Thymus (tissue), 11 donors: ENCODE results near the gene DLG3. TPM values are rescaled to one million over a fixed set of nuclear protein-coding genes. Genes with fewer than 3 reads are reported as not detected.
"Not testable (repeated sequence)": the region's sequence is repeated elsewhere in the genome, so short reads cannot be mapped to it uniquely, and the experiment has no call there.

Experiments used
- DNase-seq, 9 donors: peaks; one replicate each; pipeline ENCODE4 v3.0.0-alpha.2; 2013; ENCODE audit warnings: low spot score in 9 of 9, low read depth in 6 of 9, missing footprints in 1 of 9
- H3K27ac ChIP-seq, 2 donors: one replicate each; pipeline ENCODE4 v1.5.1; 2013; ENCODE audit warnings: control low read depth in 1 of 2, low read depth in 1 of 2, low read length in 1 of 2, mild to moderate bottlenecking in 1 of 2, moderate library complexity in 1 of 2
- H3K27me3 ChIP-seq, 2 donors: one replicate each; pipeline ENCODE4 v1.5.1; 2013; ENCODE audit warnings: low read length in 1 of 2; ENCODE audit not compliant: control insufficient read depth in 2 of 2, insufficient read depth in 1 of 2
- H3K36me3 ChIP-seq, 2 donors: one replicate each; pipeline ENCODE4 v1.5.1; 2013; ENCODE audit warnings: low read length in 1 of 2, mild to moderate bottlenecking in 1 of 2, moderate library complexity in 1 of 2; ENCODE audit not compliant: control insufficient read depth in 2 of 2, insufficient read depth in 2 of 2
- H3K4me1 ChIP-seq, 2 donors: one replicate each; pipeline ENCODE4 v1.5.1; 2013; ENCODE audit warnings: low read length in 2 of 2; ENCODE audit not compliant: control insufficient read depth in 2 of 2, insufficient read depth in 2 of 2
- H3K4me3 ChIP-seq, 2 donors: one replicate each; pipeline ENCODE4 v1.5.1; 2013; ENCODE audit warnings: low read length in 2 of 2, control low read depth in 1 of 2, mild to moderate bottlenecking in 1 of 2
- H3K9me3 ChIP-seq, 2 donors: one replicate each; pipeline ENCODE4 v1.5.1; 2013; ENCODE audit warnings: low read length in 1 of 2, mild to moderate bottlenecking in 1 of 2; ENCODE audit not compliant: control insufficient read depth in 2 of 2, insufficient read depth in 1 of 2
- whole genome bisulfite sequencing: extraction: QIAGEN DNeasy Blood & Tissue Kit; methylation state at CpG from one replicate; pipeline ENCODE4 v1.1.7; 2013; 5-methylcytosine and 5-hydroxymethylcytosine counted together
- polyA plus RNA-seq: library from polyadenylated mRNA; stranded (reverse); fragments of 200-250 nt; gene quantifications from one replicate; pipeline ENCODE4 v1.2.3, GENCODE V29; 2013
- total RNA-seq: library from RNA; stranded (reverse); fragments of 120-200 nt; gene quantifications from one replicate; pipeline ENCODE4 v1.2.4, GENCODE V29; 2013
- donor health status: healthy.

Gene DLG3
- total and polyA plus RNA-seq, 2 donors = 4.8 to 5.1 TPM

DNA sequence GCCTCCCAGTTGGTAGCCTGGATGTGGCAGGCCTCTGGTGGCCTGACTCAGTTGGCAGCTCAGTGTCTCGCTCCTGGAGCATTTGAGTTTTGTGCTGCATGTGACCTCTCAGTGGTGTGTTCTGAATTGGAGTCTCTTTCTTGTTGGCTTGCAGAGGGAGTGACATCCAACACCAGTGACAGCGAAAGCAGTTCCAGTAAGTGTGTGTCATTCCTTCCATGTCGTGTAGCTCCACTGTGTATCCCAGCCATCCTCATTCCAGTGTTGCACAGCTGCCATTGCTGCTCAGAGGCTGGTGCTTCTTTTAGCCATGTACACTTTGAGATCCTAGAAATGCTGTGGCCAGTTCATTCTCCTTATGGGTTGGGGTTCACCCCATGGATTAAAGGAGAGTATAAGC is 52.4 kb downstream of the DLG3 start:
- Histone ChIP-seq H3K27me3 (no peaks in the 10 kb centered on the region), H3K9me3 (no peaks in the 10 kb centered on the region), H3K36me3 (peaks cover 0 to 13% of the 10 kb centered on the region in 2 donors), H3K4me1 (no peaks in the 10 kb centered on the region), H3K27ac (no peak overlapping the region), H3K4me3 (no peak overlapping the region)
- no peak for DNase-seq
- WGBS = 100% methylated on average over 3 of the region's 3 CpGs

DNA sequence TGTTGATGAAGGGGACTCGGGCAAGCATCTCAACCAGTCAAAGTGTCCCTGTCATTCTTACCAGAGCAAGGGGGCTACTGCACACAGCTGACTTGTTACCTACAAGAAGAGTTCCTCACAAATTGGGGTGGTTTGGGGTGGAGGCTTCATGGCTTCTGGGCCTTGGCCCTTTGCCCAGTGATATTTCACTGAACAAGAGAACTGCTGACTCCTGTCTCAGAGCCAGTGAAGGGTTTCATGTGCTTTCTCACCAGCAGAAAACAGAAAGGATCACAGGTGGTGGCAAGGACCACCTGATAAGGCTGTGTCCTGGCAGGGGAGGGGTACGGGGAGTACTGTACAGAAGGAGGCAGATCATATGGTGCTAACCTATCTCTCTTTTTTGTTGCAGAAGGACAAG is 53.5 kb downstream of the DLG3 start:
- 88% methylated on average over 2 of the region's 2 CpGs for WGBS
- no peak for DNase-seq
- no peaks in the 10 kb centered on the region for H3K27me3 ChIP-seq
- no peaks in the 10 kb centered on the region for H3K4me1 ChIP-seq
- H3K36me3 ChIP-seq = peaks cover 0 to 16% of the 10 kb centered on the region in 2 donors
- no peak overlapping the region for H3K4me3 ChIP-seq
- no peaks in the 10 kb centered on the region for H3K9me3 ChIP-seq
- no peak overlapping the region for H3K27ac ChIP-seq

DNA sequence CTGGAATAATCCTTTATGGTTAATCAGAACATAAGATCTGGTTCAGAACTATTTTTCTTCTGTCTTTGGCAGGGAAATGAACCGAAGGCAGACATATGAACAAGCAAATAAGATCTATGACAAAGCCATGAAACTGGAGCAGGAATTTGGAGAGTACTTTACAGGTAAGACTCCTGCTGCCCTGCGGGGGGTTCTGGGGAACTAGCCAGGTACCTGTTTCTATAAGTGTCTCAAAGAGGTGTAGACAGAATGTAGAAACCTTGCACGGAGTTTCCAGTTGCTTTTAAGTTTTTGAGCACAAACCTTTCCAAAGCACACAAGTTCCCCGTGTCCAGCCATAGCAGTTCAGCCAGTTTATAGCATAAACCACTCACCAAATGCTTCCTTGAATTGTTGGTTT is 56.2 kb downstream of the DLG3 start:
- Histone ChIP-seq H3K27ac (no peak overlapping the region), H3K4me3 (no peak overlapping the region), H3K4me1 (no peaks in the 10 kb centered on the region), H3K36me3 (peaks cover 0 to 7% of the 10 kb centered on the region in 2 donors), H3K27me3 (no peaks in the 10 kb centered on the region), H3K9me3 (no peaks in the 10 kb centered on the region)
- WGBS = 97% methylated on average over 4 of the region's 4 CpGs
- DNase-seq = no peak

DNA sequence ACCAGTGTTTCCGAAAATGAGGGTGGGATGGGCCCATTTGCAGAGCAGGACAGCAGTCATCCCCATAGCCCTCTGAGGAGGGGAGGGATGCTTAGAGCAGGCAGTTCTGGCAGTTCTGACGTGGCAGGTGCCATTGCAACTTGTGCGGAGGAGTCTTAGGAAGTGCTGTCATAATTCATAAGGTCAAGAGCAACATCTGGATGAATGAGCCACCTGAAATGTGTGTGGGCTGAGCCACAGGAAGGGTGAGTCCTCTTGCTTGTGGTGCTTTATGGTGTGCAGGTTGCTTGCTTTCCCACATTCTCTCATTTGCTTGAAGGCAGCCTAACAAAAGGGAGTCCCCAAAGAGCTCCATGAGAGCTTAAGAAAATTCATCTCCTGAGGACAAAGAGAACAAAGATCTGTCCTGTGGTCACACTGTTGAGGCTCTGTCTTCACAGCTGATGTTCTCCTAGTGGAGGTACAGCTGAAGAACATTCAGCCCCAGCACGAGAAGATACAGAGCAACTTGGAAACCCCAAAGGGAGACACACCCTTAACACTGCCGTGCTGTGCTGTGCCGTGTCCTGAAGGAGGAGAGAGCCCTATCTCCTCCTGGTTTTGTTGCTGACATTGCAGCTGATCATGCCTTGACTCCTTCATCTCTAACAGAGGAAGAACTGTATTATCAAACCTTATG is 60.3 kb downstream of the DLG3 start:
- DNase-seq = no peak
- Histone ChIP-seq H3K9me3 (no peaks in the 10 kb centered on the region), H3K27me3 (no peaks in the 10 kb centered on the region), H3K4me3 (no peak overlapping the region), H3K27ac (no peak overlapping the region), H3K36me3 (peaks cover 0 to 4% of the 10 kb centered on the region in 2 donors), H3K4me1 (no peaks in the 10 kb centered on the region)
- 93% methylated on average over 6 of the region's 6 CpGs for WGBS

DNA sequence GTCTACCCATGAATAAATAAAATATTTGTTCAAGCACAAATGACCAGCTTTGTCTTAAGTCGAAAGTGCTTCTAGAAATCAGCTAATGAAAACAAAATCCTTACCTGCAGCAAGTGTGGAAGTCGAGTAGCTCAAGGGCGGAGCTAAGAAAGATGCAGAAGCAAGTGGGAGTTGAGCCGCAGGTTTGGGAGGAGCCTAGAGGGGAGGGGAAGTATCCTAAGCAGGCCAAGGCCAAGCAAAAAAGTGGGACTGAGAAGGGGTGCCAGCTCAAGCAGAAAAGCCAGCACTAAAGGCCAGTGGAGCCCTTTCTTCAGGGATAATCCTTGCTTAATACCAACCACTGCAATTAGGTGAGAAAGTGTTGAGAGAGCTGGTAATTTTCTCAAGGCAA is 60.8 kb downstream of the DLG3 start:
- no peaks in the 10 kb centered on the region for H3K9me3 ChIP-seq
- no peaks in the 10 kb centered on the region for H3K4me1 ChIP-seq
- H3K27me3 ChIP-seq = no peaks in the 10 kb centered on the region
- H3K36me3 ChIP-seq = peaks cover 0 to 3% of the 10 kb centered on the region in 2 donors
- no peak for DNase-seq
- WGBS = 90% methylated on average over 4 of the region's 4 CpGs
- no peak overlapping the region for H3K27ac ChIP-seq
- no peak overlapping the region for H3K4me3 ChIP-seq

DNA sequence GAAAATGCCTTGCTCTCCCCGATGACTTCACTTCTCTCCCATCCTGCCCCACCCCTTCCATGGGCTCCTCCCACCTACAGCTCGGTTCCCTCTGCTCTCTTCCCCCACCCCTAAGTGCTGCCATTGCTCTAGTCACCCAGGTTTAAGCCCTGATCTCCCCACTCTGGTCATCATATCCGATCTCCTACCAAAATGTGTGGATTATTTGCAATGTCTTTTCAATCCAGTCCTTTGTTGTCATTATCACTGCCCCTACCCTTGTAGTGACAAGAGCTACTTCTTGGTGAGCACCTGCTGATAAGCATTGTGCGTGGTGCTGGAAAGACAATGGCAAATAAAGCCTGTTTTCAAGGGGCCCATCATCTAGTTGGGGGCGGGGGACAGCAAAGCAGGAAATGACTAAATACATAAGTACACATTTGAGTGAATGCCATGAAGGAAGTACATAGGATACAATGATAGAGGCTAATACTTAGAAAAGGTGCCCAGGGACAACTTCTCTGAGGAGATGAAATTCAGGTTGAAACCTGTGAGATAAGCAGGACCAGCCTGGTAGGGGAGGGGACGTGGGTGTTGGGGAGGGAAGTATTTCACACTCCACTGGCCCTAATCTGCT is 63.8 kb downstream of the DLG3 start:
- H3K4me3 ChIP-seq = no peak overlapping the region
- 81% methylated on average over 6 of the region's 6 CpGs for WGBS
- H3K27me3 ChIP-seq = no peaks in the 10 kb centered on the region
- no peak for DNase-seq
- H3K27ac ChIP-seq = no peak overlapping the region
- H3K36me3 ChIP-seq = no peaks in the 10 kb centered on the region
- H3K4me1 ChIP-seq = no peaks in the 10 kb centered on the region
- no peaks in the 10 kb centered on the region for H3K9me3 ChIP-seq

DNA sequence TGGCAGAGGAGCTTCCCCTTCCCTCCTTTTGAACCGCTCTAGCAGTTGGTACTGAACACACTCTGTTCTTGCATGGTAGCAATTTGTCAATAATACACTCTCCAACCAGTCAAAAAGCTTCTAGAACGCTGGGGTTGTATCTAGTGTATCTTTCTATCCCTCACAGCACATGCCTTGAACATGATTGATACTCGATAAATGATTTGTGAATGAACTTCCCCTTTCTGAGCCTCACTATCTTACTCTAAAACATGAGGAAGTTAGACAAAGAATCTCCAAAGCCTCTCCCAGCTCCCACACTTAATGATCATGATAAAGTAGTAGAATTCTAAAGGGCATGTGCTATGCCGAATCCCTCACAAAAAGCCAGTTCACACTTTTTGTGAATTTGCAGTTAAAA is 64.4 kb downstream of the DLG3 start:
- Histone ChIP-seq H3K4me1 (no peaks in the 10 kb centered on the region), H3K27me3 (no peaks in the 10 kb centered on the region), H3K4me3 (no peak overlapping the region), H3K9me3 (no peaks in the 10 kb centered on the region), H3K36me3 (no peaks in the 10 kb centered on the region), H3K27ac (no peak overlapping the region)
- WGBS = 58% methylated on average over 4 of the region's 4 CpGs
- DNase-seq = no peak

- H3K27me3 ChIP-seq, H3K27ac ChIP-seq, DNase-seq, H3K9me3 ChIP-seq, H3K36me3 ChIP-seq, H3K4me1 ChIP-seq, H3K4me3 ChIP-seq: not testable (repeated sequence)
- 100% methylated on average over 4 of the region's 4 CpGs for WGBS
Measured at GRCh38 chrX:70515270-70515669, 70.6 kb downstream of the DLG3 start.

- H3K9me3 ChIP-seq, H3K36me3 ChIP-seq, H3K4me3 ChIP-seq, H3K27me3 ChIP-seq, H3K4me1 ChIP-seq, H3K27ac ChIP-seq, DNase-seq: not testable (repeated sequence)
- WGBS = 94% methylated on average over 1 of the region's 1 CpG
Measured at GRCh38 chrX:70515692-70516091, 71.1 kb downstream of the DLG3 start.
